HG03159 (cell line): Measurements from ENCODE around the gene UBE2U.

Source experiments
- ATAC-seq: cut with Tn5 transposase; IDR thresholded peaks from one replicate; pipeline ENCODE4 v1.9.1; 2021; ENCODE audit warnings: mild to moderate bottlenecking, moderate library complexity; ENCODE audit not compliant: unreplicated experiment

UBE2U gene

GRCh38 chr1:64290420-64290819 lies 87.0 kb downstream of the UBE2U start:
- no peak for ATAC-seq

- ATAC-seq, result no peak
These were observed 88.5 kb downstream of the UBE2U start for GRCh38 chr1:64291931-64292330.

GRCh38 chr1:64292399-64292798 lies 89.0 kb downstream of the UBE2U start:
- ATAC-seq, result no peak

GRCh38 chr1:64293820-64294219 lies 90.4 kb downstream of the UBE2U start:
- ATAC-seq, result no peak

GRCh38 chr1:64295136-64295535 lies 91.7 kb downstream of the UBE2U start:
- no peak for ATAC-seq

- ATAC-seq, result no peak
These were observed 92.1 kb downstream of the UBE2U start for GRCh38 chr1:64295561-64295960.

GRCh38 chr1:64296459-64296858 lies 93.0 kb downstream of the UBE2U start:
- no peak for ATAC-seq

GRCh38 chr1:64302194-64302593 lies 98.8 kb downstream of the UBE2U start:
- ATAC-seq, result no peak

- no peak for ATAC-seq
These were observed 99.5 kb downstream of the UBE2U start for GRCh38 chr1:64302971-64303370.

- no peak for ATAC-seq
These were observed 101.4 kb downstream of the UBE2U start for GRCh38 chr1:64304823-64305222.

- no peak for ATAC-seq
These were observed 105.4 kb downstream of the UBE2U start for GRCh38 chr1:64308866-64309265.

- no peak for ATAC-seq
These were observed 106.0 kb downstream of the UBE2U start for GRCh38 chr1:64309431-64309831.

GRCh38 chr1:64310760-64311159 lies 107.3 kb downstream of the UBE2U start:
- ATAC-seq, result no peak

- ATAC-seq, result no peak
These were observed 109.0 kb downstream of the UBE2U start for GRCh38 chr1:64312431-64312830.

- ATAC-seq, result no peak
These were observed 112.0 kb downstream of the UBE2U start for GRCh38 chr1:64315402-64315801.
